Muscle of leg (tissue), 11 donors: ENCODE results near the gene THAP3. TPM values are rescaled to one million over a fixed set of nuclear protein-coding genes. Genes with fewer than 3 reads are reported as not detected.
A peak's percentile ranks its signal among the peaks of the same experiment; 100 is the strongest.
"Not testable (repeated sequence)": the region's sequence is repeated elsewhere in the genome, so short reads cannot be mapped to it uniquely, and the experiment has no call there.

Experiments used
- DNase-seq: peaks from one replicate; pipeline ENCODE4 v3.0.0; 2013
- H3K27ac ChIP-seq: one replicate; pipeline ENCODE4 v1.5.1; 2013; ENCODE audit warnings: mild to moderate bottlenecking, low read length, control low read depth
- H3K27me3 ChIP-seq: one replicate; pipeline ENCODE4 v1.6.1; 2013; ENCODE audit warnings: low read length; ENCODE audit not compliant: control insufficient read depth, insufficient read depth
- H3K36me3 ChIP-seq: one replicate; pipeline ENCODE4 v1.6.1; 2013; ENCODE audit warnings: low read length; ENCODE audit not compliant: control insufficient read depth, insufficient read depth
- H3K4me1 ChIP-seq: one replicate; pipeline ENCODE4 v1.6.1; 2013; ENCODE audit warnings: low read length; ENCODE audit not compliant: control insufficient read depth, insufficient read depth
- H3K4me3 ChIP-seq: one replicate; pipeline ENCODE4 v1.5.1; 2013; ENCODE audit warnings: low read length, control low read depth
- H3K9me3 ChIP-seq: replicated peaks from 2 replicates; pipeline ENCODE4 v1.6.1; 2013; ENCODE audit warnings: low read depth, low read length; ENCODE audit not compliant: control insufficient read depth
- WGBS: methylation state at CpG from one replicate; pipeline ENCODE4 v1.1.5; 2013; ENCODE audit warnings: missing lambda C conversion rate; ENCODE audit not compliant: insufficient coverage; 5-methylcytosine and 5-hydroxymethylcytosine counted together
- polyA plus RNA-seq, 8 donors: library from polyadenylated mRNA; unstranded; fragments of 120-200 nt; gene quantifications; one replicate each; pipeline versions ENCODE4 v1.2.1 to v1.2.3, GENCODE V29; 2013; ENCODE audit warnings: inconsistent platforms in 1 of 8, low replicate concordance in 1 of 8; ENCODE audit not compliant: insufficient read length in 8 of 8, insufficient read depth in 1 of 8
- total RNA-seq: library from RNA; stranded (reverse); fragments of 120-200 nt; gene quantifications from one replicate; pipeline ENCODE4 v1.2.4, GENCODE V29; 2013

The THAP3 gene
- total and polyA plus RNA-seq, 9 donors: 16.7 to 27.1 (median 18.3) TPM

DNA sequence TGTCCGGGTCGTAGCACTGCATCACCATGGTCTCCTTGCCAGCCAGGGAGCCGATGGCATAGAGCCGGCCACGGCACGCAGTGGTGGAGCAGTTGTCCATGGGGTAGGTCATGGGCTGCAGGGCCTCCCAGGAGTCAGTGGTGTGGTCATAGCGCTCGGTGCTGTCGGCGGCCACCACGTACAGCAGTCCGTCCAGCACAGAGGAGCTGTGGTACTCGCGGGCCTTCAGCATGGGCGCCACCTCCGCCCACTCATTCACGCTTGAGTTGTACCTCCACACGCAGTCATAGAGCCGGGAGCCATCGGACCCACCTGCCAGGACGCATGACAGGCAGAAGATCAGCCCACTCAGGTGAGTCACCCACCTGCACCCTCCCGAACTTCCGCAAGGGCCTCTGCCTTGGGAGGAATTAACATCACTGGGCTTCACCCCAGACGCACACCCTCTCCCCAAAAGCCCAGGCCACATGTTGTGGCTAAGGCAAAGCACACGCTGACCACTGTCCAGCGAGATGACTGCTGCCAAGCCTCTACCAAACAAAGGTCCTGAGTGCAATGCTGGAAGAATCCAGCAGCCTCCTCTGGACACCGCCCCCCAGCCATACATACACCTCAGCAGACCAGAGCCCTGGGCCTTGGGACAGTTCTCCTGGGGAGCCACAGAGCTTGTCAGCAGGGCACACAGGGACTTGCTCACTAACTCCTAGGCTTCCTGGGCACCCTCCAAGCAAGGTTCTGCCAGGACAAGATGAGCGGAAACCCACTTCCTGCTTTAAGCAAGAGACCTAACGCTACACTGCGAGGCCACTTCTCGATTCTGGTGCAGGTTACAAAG, 25.3 kb upstream of the THAP3 start:
- H3K27ac ChIP-seq: no peak overlapping the region
- peaks cover 56% of the 10 kb centered on the region for H3K4me1 ChIP-seq
- no peaks in the 10 kb centered on the region for H3K27me3 ChIP-seq
- DNase-seq: no peak
- peaks cover 46% of the 10 kb centered on the region for H3K36me3 ChIP-seq
- WGBS: 91% methylated on average over 22 of the region's 31 CpGs
- no peaks in the 10 kb centered on the region for H3K9me3 ChIP-seq
- peak overlapping the region; percentile 86 for H3K4me3 ChIP-seq

- peak overlapping the region; percentile 86 for H3K4me3 ChIP-seq
- H3K4me1 ChIP-seq: peaks cover 62% of the 10 kb centered on the region
- H3K36me3 ChIP-seq: peaks cover 44% of the 10 kb centered on the region
- not testable (repeated sequence) for H3K27me3 ChIP-seq, DNase-seq, H3K9me3 ChIP-seq
- WGBS: 60% methylated on average over 2 of the region's 8 CpGs
- H3K27ac ChIP-seq: peak overlapping the region; percentile 93
Observed at GRCh38 chr1:6599991-6600390, 24.7 kb upstream of the THAP3 start.

DNA sequence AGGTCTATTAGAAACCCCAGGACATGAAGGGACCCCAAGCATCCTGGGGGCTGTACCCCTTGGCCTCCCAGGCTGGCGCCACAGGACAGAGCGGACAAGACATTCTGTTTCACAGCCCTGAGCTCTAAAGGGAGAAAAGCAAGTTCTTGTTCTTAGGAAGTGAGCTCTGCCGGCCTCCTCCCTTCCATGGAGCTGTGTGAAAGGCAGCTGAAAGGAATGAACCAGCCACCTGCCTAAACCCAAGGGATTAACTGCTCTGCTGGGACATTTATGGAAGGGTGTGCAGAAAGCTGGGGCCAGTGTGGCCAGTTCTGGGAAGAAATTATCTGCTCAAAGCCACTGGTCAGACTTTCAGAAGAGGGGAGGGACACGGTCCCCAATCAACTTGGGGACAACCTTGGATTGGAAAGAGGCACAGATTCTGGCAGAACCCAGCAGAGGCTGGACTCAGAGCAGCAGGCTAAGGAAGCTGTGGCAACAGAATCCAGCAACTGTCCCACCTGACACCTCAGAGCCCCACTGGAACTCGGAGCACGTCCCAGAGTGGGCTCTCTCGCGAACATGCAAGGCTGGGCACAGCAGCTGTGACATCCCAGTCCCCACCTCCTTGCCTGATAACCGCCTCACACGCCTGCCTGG, 24.1 kb upstream of the THAP3 start:
- Histone ChIP-seq H3K27ac (peak overlapping the region; percentile 93), H3K27me3 (no peaks in the 10 kb centered on the region), H3K36me3 (peaks cover 38% of the 10 kb centered on the region), H3K9me3 (no peaks in the 10 kb centered on the region), H3K4me3 (peak overlapping the region; percentile 86), H3K4me1 (peaks cover 62% of the 10 kb centered on the region)
- WGBS: 25% methylated on average over 8 of the region's 10 CpGs
- peak; percentile 57 for DNase-seq

GRCh38 chr1:6601049-6601922, 23.4 kb upstream of the THAP3 start:
- H3K4me3 ChIP-seq: peak overlapping the region; percentile 86
- H3K36me3 ChIP-seq: peaks cover 31% of the 10 kb centered on the region
- DNase-seq: peak; percentile 89
- no peaks in the 10 kb centered on the region for H3K9me3 ChIP-seq
- H3K4me1 ChIP-seq: peaks cover 66% of the 10 kb centered on the region
- no peaks in the 10 kb centered on the region for H3K27me3 ChIP-seq
- H3K27ac ChIP-seq: peak overlapping the region; percentile 93
- WGBS: under 1% methylated on average over 37 of the region's 40 CpGs

DNA sequence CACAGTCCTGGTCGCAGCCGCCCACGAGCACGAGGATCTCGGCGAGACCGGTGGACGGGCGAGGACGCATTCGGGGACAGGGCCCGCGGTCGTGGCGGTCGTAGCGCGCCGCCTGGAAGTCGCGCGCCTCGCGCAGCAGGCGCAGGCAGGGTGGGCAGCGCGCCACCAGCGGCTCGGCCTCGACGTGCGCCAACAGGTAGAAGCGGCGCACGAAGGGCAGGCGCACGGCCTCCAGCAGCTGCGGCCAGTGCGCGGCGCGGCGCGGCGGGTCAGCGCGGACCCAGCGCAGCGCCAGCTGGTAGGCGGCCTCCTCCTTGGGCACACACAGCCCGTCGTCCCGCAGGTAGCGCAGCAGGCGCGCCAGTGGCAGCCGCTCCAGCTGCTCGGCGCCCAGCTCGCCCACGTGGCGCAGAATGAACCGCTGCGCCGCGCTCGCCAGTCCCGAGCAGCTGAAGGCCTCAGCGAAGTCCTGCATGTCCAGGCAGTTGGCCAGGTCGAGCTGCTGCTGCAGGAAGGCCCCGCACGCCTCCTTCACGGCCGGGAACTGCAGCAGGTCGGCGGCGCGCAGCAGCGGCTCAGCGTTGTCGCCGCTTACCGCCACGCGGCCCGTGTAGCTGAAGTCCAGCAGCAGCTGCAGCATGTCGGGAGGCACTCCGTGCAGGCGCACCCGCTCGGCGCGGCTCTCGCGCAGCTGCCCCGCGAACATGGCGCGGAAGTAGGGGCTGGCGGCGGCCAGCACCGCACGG, 22.6 kb upstream of the THAP3 start:
- Histone ChIP-seq H3K27ac (peak overlapping the region; percentile 93), H3K36me3 (peaks cover 23% of the 10 kb centered on the region), H3K4me3 (peak overlapping the region; percentile 86), H3K9me3 (no peaks in the 10 kb centered on the region), H3K27me3 (no peaks in the 10 kb centered on the region), H3K4me1 (peaks cover 60% of the 10 kb centered on the region)
- under 1% methylated on average over 103 of the region's 103 CpGs for WGBS
- DNase-seq: peak; percentile 81

GRCh38 chr1:6602669-6603237, 21.9 kb upstream of the THAP3 start, which contains the start of gene KLHL21:
TSS of gene KLHL21 (minus strand) at chr1:6602869. CDS start at chr1:6602817, 52 bp downstream.
- no peaks in the 10 kb centered on the region for H3K9me3 ChIP-seq
- peak; percentile 96 for DNase-seq
- H3K27me3 ChIP-seq: no peaks in the 10 kb centered on the region
- under 1% methylated on average over 75 of the region's 84 CpGs for WGBS
- H3K4me3 ChIP-seq: peak within 1 kb of the TSS; percentile 86
- H3K27ac ChIP-seq: peak within 1 kb of the TSS; percentile 99
- peaks cover 16% of the 10 kb centered on the region for H3K36me3 ChIP-seq
- H3K4me1 ChIP-seq: peaks cover 54% of the 10 kb centered on the region

- Histone ChIP-seq H3K36me3 (peaks cover 10% of the 10 kb centered on the region), H3K27ac (peak overlapping the region; percentile 99), H3K4me3 (peak overlapping the region; percentile 86), H3K27me3 (no peaks in the 10 kb centered on the region), H3K4me1 (peaks cover 50% of the 10 kb centered on the region), H3K9me3 (no peaks in the 10 kb centered on the region)
- DNase-seq: peak; percentile 95
- WGBS: 0% methylated on average over 17 of the region's 36 CpGs
Observed at GRCh38 chr1:6603238-6603914, 21.3 kb upstream of the THAP3 start.

DNA sequence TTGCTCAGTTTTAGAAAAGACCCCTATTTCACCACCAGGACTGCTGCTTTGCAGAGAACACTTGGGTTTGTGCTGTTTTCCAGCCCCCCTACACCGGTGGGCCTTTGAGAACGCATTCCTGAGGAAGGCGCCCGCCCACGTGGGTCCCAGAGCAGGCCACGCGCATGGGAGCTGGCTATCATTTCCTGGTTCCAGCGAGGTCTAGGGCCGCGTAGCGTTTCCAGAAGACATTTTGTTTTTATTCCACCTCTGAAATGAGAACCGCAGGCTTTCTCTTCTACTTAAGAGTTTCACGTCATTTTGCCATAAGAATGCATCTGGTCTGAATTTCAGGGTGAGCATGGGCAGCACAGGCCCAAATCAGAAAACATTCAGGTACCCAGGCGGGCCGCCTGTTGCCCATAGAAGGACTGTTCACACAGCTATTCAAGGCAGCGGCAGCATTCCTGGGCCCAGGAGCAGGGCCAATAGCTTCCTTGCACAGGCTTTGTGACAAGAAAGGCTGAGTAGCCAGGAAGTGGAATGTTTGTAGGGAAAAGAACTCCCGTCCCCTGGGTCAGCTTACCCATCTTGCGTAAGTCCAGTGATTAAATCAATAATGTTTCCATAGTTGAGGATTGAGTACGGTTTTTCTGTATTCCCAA, 20.6 kb upstream of the THAP3 start:
- WGBS: 5% methylated on average over 15 of the region's 19 CpGs
- Histone ChIP-seq H3K36me3 (peaks cover 6% of the 10 kb centered on the region), H3K27ac (peak overlapping the region; percentile 99), H3K4me3 (peak overlapping the region; percentile 86), H3K4me1 (peaks cover 46% of the 10 kb centered on the region), H3K27me3 (no peaks in the 10 kb centered on the region), H3K9me3 (no peaks in the 10 kb centered on the region)
- peak; percentile 89 for DNase-seq
